Loucy (cell line): ENCODE results near the gene USP6.
"Not testable (repeated sequence)": the region's sequence is repeated elsewhere in the genome, so short reads cannot be mapped to it uniquely, and the experiment has no call there.

Source experiments
- H2AFZ ChIP-seq: fragments of 200-600 bp; sonication (generic); 2 replicates; pipeline ENCODE4 v1.6.0; 2016; ENCODE audit warnings: antibody characterized with exemption, mild to moderate bottlenecking, low read length, moderate library complexity
- H3F3A ChIP-seq: fragments of 200-600 bp; 2 replicates; pipeline ENCODE4 v1.6.0; 2016; ENCODE audit warnings: antibody characterized with exemption, low read depth, mild to moderate bottlenecking
- H3K27me3 ChIP-seq: fragments of 200-600 bp; sonication (generic); 2 replicates; pipeline ENCODE4 v1.6.1; 2014; ENCODE audit warnings: low read length, mild to moderate bottlenecking; ENCODE audit not compliant: insufficient read depth, poor library complexity, severe bottlenecking
- H3K36me3 ChIP-seq: fragments of 200-600 bp; sonication (generic); 2 replicates; pipeline ENCODE4 v1.6.1; 2016; ENCODE audit warnings: low read length; ENCODE audit not compliant: insufficient read depth
- H3K4me1 ChIP-seq: fragments of 200-600 bp; sonication (generic); 2 replicates; pipeline ENCODE4 v1.5.1; 2014; ENCODE audit warnings: low read length, mild to moderate bottlenecking; ENCODE audit not compliant: insufficient read depth, poor library complexity, severe bottlenecking
- H3K4me2 ChIP-seq: fragments of 200-600 bp; sonication (generic); 2 replicates; pipeline ENCODE4 v1.6.0; 2014; ENCODE audit warnings: antibody characterized with exemption, low read length, low read depth, mild to moderate bottlenecking; ENCODE audit not compliant: poor library complexity, severe bottlenecking
- H3K4me3 ChIP-seq: fragments of 200-600 bp; sonication (generic); 2 replicates; pipeline ENCODE4 v1.5.1; 2014; ENCODE audit warnings: low read length, mild to moderate bottlenecking, mixed read lengths; ENCODE audit not compliant: poor library complexity, severe bottlenecking
- H3K79me2 ChIP-seq: fragments of 200-600 bp; sonication (generic); 2 replicates; pipeline ENCODE4 v1.6.1; 2014; ENCODE audit warnings: low read length; ENCODE audit not compliant: insufficient read depth
- H3K9ac ChIP-seq: fragments of 200-600 bp; sonication (generic); 2 replicates; pipeline ENCODE4 v1.6.0; 2014; ENCODE audit warnings: mild to moderate bottlenecking, low read depth, low read length, moderate library complexity; ENCODE audit not compliant: poor library complexity, severe bottlenecking
- H3K9me2 ChIP-seq: fragments of 200-600 bp; sonication (generic); replicated peaks from 2 replicates; pipeline ENCODE4 v1.6.1; 2016; ENCODE audit warnings: low read depth, low read length, mixed read lengths
- H3K9me3 ChIP-seq: fragments of 200-600 bp; sonication (generic); 2 replicates; pipeline ENCODE4 v1.6.1; 2014; ENCODE audit warnings: mild to moderate bottlenecking, antibody characterized with exemption, low read length, low read depth; ENCODE audit not compliant: insufficient read depth
- H4K20me1 ChIP-seq: fragments of 200-600 bp; sonication (generic); 2 replicates; pipeline ENCODE4 v1.6.0; 2014; ENCODE audit warnings: antibody characterized with exemption, low read length, mild to moderate bottlenecking; ENCODE audit not compliant: insufficient read depth, poor library complexity, severe bottlenecking
- EZH2phosphoT487 ChIP-seq: fragments of 200-600 bp; IDR thresholded peaks from 2 replicates; pipeline ENCODE4 v1.6.1; 2018; ENCODE audit warnings: antibody characterized with exemption, mild to moderate bottlenecking, moderate library complexity, borderline replicate concordance
- TF ChIP-seq, protein P1 (sequence below): fragments of 200-600 bp; sonication (generic); conservative IDR thresholded peaks from 2 replicates; pipeline ENCODE4 v1.5.1; 2014; ENCODE audit warnings: mild to moderate bottlenecking, antibody characterized with exemption, low read length

USP6 gene

DNA sequence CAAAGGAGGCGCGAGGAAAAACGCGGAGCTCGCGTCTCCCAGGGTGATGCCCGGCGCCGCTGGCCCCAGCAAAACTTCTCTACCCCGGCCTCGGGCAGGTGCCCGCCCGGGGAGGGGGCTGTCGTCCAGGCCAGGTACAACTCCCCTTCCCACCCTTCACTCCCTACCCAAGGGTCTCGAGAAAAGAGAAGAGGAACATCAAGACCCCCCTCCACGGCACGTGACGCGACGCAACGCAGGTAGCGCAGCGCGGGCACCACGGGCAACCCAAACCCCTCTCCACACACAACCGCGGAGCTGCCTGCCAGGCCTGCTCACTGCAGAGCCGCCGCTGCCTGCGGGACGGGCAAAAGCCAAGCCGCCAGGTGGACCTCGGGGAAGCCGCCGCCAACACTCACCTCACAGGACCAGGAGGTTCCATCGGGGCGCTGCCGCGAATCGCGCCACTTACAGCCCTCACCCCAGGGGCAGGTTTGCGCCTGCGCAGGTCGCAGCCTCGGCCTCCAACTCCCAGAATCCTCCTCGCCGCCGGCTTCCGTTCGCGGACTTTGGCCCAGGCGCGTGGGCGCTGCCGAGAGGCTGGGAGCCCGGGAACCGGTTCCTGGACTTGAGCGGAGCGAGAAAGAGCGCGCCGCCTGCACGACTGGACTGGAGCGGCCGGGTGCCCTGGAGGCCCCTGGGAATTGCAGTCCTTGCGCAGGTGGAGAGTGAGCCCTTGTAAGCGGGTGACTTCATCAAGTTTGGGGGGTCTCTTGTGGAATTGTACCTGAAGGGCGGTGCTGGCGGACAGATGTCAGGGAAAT lies 4.2 kb upstream of the USP6 start, which contains the start of gene ZNF232:
Gene ZNF232 (minus strand): TSS at position 477 of the 803 bp plus-strand sequence. CDS start 56 bp downstream, at position 421.
- Histone ChIP-seq H3K4me3 (peak within 1 kb of the TSS; percentile 85), H3K9me3 (no peaks in the 10 kb centered on the region), H3K79me2 (peaks cover 35% of the 10 kb centered on the region), H4K20me1 (peaks cover 19% of the 10 kb centered on the region), H3K9me2 (no peaks in the 10 kb centered on the region), H3K36me3 (peaks cover 11% of the 10 kb centered on the region), H3K9ac (peak within 1 kb of the TSS; percentile 81), H3K27me3 (no peaks in the 10 kb centered on the region), H3F3A (peaks cover 5% of the 10 kb centered on the region; the same call in 1 of the 2 replicates), H2AFZ (peak within 1 kb of the TSS; percentile 97), H3K4me1 (peaks cover 32% of the 10 kb centered on the region), H3K4me2 (peak within 1 kb of the TSS; percentile 83)
- no peak for TF ChIP-seq EZH2phosphoT487
- TF ChIP-seq, protein P1, sequence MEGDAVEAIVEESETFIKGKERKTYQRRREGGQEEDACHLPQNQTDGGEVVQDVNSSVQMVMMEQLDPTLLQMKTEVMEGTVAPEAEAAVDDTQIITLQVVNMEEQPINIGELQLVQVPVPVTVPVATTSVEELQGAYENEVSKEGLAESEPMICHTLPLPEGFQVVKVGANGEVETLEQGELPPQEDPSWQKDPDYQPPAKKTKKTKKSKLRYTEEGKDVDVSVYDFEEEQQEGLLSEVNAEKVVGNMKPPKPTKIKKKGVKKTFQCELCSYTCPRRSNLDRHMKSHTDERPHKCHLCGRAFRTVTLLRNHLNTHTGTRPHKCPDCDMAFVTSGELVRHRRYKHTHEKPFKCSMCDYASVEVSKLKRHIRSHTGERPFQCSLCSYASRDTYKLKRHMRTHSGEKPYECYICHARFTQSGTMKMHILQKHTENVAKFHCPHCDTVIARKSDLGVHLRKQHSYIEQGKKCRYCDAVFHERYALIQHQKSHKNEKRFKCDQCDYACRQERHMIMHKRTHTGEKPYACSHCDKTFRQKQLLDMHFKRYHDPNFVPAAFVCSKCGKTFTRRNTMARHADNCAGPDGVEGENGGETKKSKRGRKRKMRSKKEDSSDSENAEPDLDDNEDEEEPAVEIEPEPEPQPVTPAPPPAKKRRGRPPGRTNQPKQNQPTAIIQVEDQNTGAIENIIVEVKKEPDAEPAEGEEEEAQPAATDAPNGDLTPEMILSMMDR = no peak

DNA sequence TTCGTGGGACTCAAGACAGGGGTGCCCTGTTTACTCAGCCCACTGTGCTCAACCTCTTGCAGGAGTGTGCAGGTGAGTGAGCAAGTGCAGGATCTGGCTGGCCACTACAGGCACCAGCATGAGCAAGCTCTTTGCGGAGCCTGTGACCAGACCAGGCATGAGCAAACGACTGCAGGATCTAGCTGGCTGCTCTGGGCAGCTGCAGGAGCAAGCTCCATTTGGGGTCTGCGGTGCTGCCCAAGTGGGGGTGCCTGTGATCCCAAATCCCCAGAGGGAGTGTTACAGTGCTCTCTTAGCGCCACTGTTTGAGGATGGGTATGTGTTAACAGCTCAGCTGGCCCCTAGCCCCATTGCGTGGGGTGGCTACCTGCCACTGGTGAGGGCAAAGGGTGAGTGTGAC lies 2.4 kb downstream of the USP6 start:
- no peaks in the 10 kb centered on the region for H3K9me2 ChIP-seq

DNA sequence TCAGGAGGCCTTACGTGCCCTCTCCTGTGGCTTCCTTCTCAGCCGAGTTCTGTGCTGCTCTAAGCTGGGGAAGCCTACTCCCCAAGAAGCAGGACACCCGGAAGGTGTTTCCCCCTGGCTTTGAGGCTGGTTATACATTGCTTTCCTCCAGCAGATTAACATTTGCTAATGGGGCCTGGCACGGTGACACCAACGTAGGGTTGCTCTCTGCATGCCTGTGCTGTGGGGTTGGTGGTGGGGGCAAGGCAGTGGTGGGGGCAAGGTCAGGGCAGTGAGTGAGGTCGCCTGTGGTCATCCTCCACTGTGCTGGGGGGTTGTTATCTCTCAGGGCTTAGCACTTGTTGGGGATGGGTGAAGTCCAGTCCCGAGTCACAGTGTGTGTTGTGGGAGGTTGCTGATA lies 4.2 kb downstream of the USP6 start:
- Histone ChIP-seq H3K36me3 (no peaks in the 10 kb centered on the region), H2AFZ (no peak overlapping the region), H3K9me2 (no peaks in the 10 kb centered on the region), H3K4me2 (no peak overlapping the region), H3K9me3 (no peaks in the 10 kb centered on the region), H4K20me1 (no peaks in the 10 kb centered on the region), H3K4me3 (no peak overlapping the region), H3K9ac (no peak overlapping the region), H3K4me1 (no peaks in the 10 kb centered on the region), H3F3A (no peaks in the 10 kb centered on the region), H3K27me3 (no peaks in the 10 kb centered on the region), H3K79me2 (no peaks in the 10 kb centered on the region)
- no peak for TF ChIP-seq EZH2phosphoT487
- TF ChIP-seq, protein P1 = no peak

More for the DNA sequence above, 2.4 kb downstream of the USP6 start:
- Histone ChIP-seq H3K27me3 (no peaks in the 10 kb centered on the region), H3K36me3 (no peaks in the 10 kb centered on the region), H3K4me2 (no peak overlapping the region), H2AFZ (no peak overlapping the region), H3K79me2 (no peaks in the 10 kb centered on the region), H3K4me3 (no peak overlapping the region), H4K20me1 (no peaks in the 10 kb centered on the region), H3K9me3 (no peaks in the 10 kb centered on the region), H3K4me1 (no peaks in the 10 kb centered on the region), H3F3A (peaks cover 2% of the 10 kb centered on the region; the same call in 1 of the 2 replicates), H3K9ac (no peak overlapping the region)
- no peak for TF ChIP-seq EZH2phosphoT487
- TF ChIP-seq, protein P1 = no peak

DNA sequence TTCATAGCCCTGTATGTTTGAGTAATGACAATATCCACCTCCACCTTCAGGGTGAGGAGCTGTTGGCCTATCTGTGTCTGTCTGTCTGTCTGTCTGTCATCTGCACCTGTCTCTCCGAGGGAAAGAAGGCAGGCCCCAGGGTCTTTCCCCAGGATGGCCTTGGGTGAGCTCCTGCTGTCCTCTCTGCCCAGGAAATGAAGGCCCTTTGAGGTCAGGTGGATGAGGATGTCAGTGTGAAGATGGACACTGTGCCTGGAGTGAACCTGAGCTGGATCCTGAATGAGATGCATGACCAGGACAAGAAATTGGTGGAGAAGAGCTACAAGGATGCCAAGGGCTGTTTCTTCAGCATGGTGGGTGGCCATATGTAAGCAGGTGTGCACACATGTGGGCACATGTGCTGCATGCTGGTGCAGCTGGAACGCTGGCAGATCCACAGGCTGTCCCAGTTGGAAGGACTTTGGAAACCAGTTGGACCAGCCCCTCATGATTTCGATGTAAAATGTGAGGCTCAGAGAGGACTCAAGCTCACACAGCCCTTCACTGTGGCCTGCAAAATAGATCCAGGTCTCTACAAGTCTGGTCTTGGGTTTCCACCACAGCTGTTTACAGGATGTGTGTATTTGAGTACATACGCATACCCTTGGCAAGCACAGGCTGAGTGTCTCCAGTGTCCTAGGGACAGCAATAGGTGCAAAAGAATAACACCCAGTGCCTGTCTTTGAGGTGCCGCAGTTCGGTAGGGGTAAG lies 4.8 kb downstream of the USP6 start:
- not testable (repeated sequence) for H3K27me3 ChIP-seq, H3K79me2 ChIP-seq, H2AFZ ChIP-seq, H3K4me1 ChIP-seq, H3F3A ChIP-seq, H3K4me3 ChIP-seq, H3K9me2 ChIP-seq, H3K36me3 ChIP-seq, H4K20me1 ChIP-seq, H3K9me3 ChIP-seq, H3K9ac ChIP-seq, H3K4me2 ChIP-seq
